ENCODE data around the gene KCNK1.

KCNK1 gene

DNA sequence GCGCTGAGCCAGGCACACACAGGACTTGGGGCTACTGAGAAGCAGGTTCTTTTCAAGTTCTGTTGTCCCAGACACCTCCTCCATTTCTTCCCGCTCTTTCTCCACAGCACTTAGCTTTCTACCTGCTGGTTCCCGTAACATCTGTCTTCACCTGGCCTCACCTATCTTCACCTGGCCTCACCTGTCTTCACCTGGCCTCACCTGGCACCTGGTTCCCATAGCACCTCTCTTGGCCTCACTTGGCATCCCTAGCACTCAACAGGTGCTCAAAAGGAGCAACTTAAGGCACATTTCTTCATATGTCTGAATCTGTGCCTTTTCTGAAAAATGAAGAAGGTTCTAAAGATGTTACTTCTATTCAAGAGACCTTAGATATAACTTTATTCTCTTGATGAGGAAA is 10.4 kb downstream of the KCNK1 start:
- CTCF ChIA-PET = no interaction called here
- POLR2A ChIA-PET (ENCODE audit: low non-redundant PET) = no interaction called here
- H3K27ac ChIP-seq = no peak overlapping the region
- DNase-seq (ENCODE audit: low spot score) = no peak
- TF ChIP-seq, protein P1, sequence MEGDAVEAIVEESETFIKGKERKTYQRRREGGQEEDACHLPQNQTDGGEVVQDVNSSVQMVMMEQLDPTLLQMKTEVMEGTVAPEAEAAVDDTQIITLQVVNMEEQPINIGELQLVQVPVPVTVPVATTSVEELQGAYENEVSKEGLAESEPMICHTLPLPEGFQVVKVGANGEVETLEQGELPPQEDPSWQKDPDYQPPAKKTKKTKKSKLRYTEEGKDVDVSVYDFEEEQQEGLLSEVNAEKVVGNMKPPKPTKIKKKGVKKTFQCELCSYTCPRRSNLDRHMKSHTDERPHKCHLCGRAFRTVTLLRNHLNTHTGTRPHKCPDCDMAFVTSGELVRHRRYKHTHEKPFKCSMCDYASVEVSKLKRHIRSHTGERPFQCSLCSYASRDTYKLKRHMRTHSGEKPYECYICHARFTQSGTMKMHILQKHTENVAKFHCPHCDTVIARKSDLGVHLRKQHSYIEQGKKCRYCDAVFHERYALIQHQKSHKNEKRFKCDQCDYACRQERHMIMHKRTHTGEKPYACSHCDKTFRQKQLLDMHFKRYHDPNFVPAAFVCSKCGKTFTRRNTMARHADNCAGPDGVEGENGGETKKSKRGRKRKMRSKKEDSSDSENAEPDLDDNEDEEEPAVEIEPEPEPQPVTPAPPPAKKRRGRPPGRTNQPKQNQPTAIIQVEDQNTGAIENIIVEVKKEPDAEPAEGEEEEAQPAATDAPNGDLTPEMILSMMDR (conservative IDR thresholded peaks at IDR 0.05; ENCODE audit: low read depth) = no peak

DNA sequence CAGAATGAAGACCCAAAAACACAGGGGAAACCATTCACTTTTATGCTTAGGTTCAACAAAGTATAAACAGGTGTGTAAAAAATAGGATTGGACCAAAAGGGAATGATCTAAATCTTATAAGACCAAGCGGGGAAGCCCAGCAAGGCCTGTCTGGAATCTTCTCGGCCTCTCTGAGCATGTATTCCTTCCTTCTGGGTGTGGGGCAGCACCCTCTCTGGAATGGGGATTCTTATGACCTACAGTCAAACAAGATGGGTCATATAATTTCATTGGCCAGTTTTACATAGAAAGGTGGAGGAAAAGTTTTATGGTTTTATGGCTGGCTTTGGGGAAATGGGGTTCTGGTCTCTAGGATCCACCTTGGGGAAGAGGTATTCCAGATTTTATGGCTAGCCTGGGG is 11.2 kb downstream of the KCNK1 start:
- TF ChIP-seq, protein P1 (conservative IDR thresholded peaks at IDR 0.05; ENCODE audit: low read depth) = no peak
- ChIA-PET CTCF (no interaction called here), POLR2A (ENCODE audit: low non-redundant PET) (no interaction called here)
- H3K27ac ChIP-seq = no peak overlapping the region
- no peak for DNase-seq (ENCODE audit: low spot score)

DNA sequence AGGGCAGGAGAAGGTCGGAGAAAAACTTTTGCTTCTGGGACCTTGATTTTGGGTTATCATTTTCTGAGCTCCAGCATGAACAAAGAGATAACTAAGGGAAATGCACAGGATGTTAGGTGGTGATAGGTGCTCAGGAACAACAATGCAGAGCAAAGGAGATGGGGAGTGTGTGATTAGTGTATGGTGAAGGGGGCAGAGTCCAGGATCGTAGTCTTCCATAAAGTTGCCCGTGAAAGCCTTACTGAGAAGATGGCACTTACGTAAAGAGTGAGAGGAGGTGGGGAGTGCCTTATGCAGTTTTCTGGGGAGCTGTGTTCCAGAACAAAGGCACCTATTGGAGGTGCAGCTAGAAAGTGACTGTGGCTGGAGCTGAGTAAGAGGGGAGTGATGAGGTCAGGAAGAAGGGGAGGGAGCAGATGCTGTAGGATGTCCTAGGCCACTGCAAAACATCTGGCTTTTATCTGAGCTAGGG is 11.6 kb downstream of the KCNK1 start:
- ChIA-PET CTCF (no interaction called here), POLR2A (ENCODE audit: low non-redundant PET) (no interaction called here)
- DNase-seq (ENCODE audit: low spot score) = no peak
- no peak overlapping the region for H3K27ac ChIP-seq
- TF ChIP-seq, protein P1 (conservative IDR thresholded peaks at IDR 0.05; ENCODE audit: low read depth) = no peak

DNA sequence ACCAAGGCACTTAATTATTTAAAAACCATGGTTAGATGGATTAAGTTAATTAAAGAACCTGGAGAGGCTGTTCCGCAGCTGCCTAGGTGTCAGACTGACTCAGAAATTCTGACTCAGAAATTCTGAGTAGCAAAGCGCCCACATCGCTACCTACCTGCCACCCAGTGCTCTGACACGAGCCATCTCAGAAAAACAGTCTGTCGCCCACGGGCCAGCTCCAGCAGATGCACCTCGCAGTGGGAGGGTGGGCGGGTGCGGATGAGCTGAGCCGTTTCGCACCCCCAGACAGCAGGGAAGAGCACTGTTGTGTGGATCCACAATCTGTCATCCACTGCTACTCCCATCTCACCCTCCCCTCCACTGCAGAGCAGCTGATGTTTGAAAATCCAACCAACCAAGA is 13.5 kb downstream of the KCNK1 start:
- POLR2A ChIA-PET (ENCODE audit: low non-redundant PET) = interaction anchor here (0.6 kb wide), 1 partner anchor 29 kb away, joined by 10 read pairs; no protein-coding TSS in a partner anchor
- CTCF ChIA-PET = interaction anchor here (0.6 to 0.7 kb wide), 2 partner anchors 29 to 164 kb away, joined by 3 read pairs; no protein-coding TSS in a partner anchor
- DNase-seq (ENCODE audit: low spot score) = peak; percentile 51
- TF ChIP-seq, protein P1 (conservative IDR thresholded peaks at IDR 0.05; ENCODE audit: low read depth) = no peak
- no peak overlapping the region for H3K27ac ChIP-seq

DNA sequence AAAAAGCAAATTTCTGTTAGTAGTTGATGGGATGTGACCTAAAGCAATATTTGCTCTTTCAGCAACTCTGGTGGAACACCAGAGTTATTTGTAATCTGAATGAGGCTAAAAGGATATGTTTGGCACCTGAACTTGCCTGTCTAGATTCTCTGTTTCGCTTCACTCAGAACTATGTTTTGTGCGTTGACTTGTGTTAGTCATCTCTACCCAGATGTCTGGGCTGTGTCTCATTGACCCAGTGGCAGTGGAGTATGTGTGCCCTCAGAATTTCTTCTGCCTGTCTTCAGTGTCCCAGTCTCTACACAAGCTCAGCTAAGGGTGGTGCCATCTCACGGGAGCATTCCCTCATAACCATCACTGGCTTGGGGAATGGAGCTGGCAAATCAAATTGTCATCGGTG is 13.9 kb downstream of the KCNK1 start:
- ChIA-PET CTCF (interaction anchor here (0.7 kb wide), 1 partner anchor 163 kb away, joined by 3 read pairs; no protein-coding TSS in a partner anchor), POLR2A (ENCODE audit: low non-redundant PET) (no interaction called here)
- DNase-seq (ENCODE audit: low spot score) = peak; percentile 26
- H3K27ac ChIP-seq = no peak overlapping the region
- TF ChIP-seq, protein P1 (conservative IDR thresholded peaks at IDR 0.05; ENCODE audit: low read depth) = no peak

DNA sequence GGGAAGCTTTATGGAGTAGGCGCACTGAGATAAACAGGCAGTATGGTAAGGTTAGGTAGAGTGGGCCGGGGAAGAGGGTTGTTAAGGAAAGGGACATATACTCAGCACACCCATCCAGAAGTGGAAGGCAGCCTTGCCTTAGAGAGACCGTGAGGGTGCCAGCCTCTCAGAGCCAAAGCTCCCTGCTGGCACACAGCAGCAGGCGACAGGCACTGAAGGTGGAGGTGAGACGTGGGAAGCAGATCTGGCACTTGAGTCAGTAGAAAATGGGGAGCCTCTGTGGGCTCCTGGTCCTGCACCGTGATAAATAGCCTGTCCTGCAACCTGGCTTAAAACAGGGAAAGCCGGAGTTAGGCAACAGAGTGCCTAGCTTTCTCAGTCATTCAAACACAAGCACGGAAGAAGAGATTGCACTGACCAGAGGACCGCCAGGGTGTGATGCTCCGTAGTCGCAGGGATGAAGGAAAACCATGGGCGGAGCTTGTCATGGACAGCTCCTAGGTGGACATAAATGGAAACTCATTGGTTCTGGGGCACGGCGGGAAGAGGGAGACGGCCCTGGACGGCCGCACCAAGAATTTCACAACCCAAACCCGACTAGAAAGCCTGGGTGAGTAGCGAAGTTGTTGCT is 15.5 kb downstream of the KCNK1 start:
- ChIA-PET CTCF (interaction anchor here (0.5 to 0.6 kb wide), 2 partner anchors 76 to 256 kb away, joined by 4 read pairs; no protein-coding TSS in a partner anchor), POLR2A (ENCODE audit: low non-redundant PET) (no interaction called here)
- no peak for DNase-seq (ENCODE audit: low spot score)
- no peak overlapping the region for H3K27ac ChIP-seq
- TF ChIP-seq, protein P1 (conservative IDR thresholded peaks at IDR 0.05; ENCODE audit: low read depth) = no peak
